Adrenal gland (tissue), 5 donors: ENCODE data around the gene TRIP11.

ENCODE experiments used
- POLR2A ChIP-seq, 2 donors: fragments of 450-650 bp; IDR thresholded peaks; one replicate each; pipeline ENCODE4 v1.6.1; 2017; ENCODE audit warnings: antibody characterized with exemption in 2 of 2, mild to moderate bottlenecking in 2 of 2, moderate library complexity in 1 of 2
- TF ChIP-seq, protein P1 (sequence below), 6 experiments: fragments of 450-650 bp in 4 of 6; fragments of 200-600 bp in 2 of 6; sonication (generic) in 1 of 6; IDR thresholded peaks; 1 replicate in 5 of 6; 2 replicates in 1 of 6; pipeline versions ENCODE4 v1.5.1 to v1.8.0; 2016 to 2021; ENCODE audit warnings: antibody characterized with exemption in 6 of 6, mild to moderate bottlenecking in 2 of 6, moderate library complexity in 1 of 6
- donor health status: DM: no; HTN: no; CAD: no.

DNA sequence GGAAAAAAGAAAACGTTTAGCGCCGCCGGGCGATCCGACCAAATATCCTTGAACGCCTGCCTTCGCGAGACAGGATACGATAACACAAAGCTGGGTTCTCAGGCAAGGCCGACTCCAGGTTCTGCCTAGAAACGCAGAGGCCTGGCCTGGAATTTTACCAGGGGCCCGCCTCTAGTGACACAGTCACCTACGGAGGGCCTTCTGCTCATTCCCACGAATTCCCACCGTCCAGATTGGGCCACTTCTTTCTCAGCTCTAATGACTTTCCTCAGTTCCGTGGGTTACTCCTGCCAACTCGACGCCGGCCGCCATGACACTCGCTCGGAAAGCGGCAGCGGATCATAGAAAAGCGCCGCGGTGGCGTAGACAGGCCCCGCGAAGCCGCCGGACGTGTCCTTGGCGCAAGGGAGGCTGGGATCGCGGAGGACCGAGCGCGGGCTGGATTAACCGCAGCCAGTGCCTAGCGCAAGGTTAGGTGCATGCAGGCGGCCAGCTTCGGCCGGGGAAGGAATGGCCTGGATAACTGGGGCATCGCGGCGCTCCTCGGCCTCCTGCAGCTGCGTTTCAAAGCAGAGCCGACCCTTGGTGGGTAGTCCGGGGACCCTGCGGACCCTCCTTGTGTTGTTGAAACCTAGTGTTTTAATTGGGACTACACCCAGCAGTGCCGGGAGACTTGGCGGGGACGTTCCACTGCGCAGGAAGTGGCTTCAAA lies at the start of gene TRIP11:
- TF ChIP-seq, protein P1, sequence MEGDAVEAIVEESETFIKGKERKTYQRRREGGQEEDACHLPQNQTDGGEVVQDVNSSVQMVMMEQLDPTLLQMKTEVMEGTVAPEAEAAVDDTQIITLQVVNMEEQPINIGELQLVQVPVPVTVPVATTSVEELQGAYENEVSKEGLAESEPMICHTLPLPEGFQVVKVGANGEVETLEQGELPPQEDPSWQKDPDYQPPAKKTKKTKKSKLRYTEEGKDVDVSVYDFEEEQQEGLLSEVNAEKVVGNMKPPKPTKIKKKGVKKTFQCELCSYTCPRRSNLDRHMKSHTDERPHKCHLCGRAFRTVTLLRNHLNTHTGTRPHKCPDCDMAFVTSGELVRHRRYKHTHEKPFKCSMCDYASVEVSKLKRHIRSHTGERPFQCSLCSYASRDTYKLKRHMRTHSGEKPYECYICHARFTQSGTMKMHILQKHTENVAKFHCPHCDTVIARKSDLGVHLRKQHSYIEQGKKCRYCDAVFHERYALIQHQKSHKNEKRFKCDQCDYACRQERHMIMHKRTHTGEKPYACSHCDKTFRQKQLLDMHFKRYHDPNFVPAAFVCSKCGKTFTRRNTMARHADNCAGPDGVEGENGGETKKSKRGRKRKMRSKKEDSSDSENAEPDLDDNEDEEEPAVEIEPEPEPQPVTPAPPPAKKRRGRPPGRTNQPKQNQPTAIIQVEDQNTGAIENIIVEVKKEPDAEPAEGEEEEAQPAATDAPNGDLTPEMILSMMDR (IDR thresholded peaks at IDR 0.05), result peak in 2 of 6 experiments; percentile 4 to 25
- peak; percentile 80 to 95 for TF ChIP-seq POLR2A (IDR thresholded peaks at IDR 0.05)
